CD4-positive, alpha-beta memory T cell (primary cell): ENCODE data around the gene ARMCX6. TPM values are rescaled to one million over a fixed set of nuclear protein-coding genes. Genes with fewer than 3 reads are reported as not detected.

Source experiments
- CTCF ChIA-PET: fragments of 350-600 bp; sonication (Branson Sonifier 250); formaldehyde crosslinking; loops from one replicate; lab custom pipeline; 2021; ENCODE audit warnings: inconsistent platforms; ENCODE audit not compliant: partially characterized antibody; lab: Charles Lee
- POLR2A ChIA-PET: fragments of 350-600 bp; sonication (Branson Sonifier 250); formaldehyde crosslinking; loops from one replicate; lab custom pipeline; 2021; ENCODE audit not compliant: partially characterized antibody; lab: Charles Lee
- DNase-seq, 5 donors: peaks; one replicate each; pipeline versions ENCODE4 v3.0.0 to v3.0.0-alpha.2; 2020 to 2022; ENCODE audit warnings: mixed read lengths in 1 of 5
- H3K27ac ChIP-seq: one replicate; pipeline ENCODE4 v1.7.0; 2013; ENCODE audit warnings: low read depth, low read length
- H3K27me3 ChIP-seq: 2 replicates; pipeline ENCODE4 v1.7.0; 2013; ENCODE audit warnings: mild to moderate bottlenecking, low read length, moderate library complexity; ENCODE audit not compliant: insufficient read depth
- H3K36me3 ChIP-seq: 2 replicates; pipeline ENCODE4 v1.7.0; 2013; ENCODE audit warnings: mild to moderate bottlenecking, low read length, moderate library complexity; ENCODE audit not compliant: insufficient read depth
- H3K4me1 ChIP-seq: 2 replicates; pipeline ENCODE4 v1.7.0; 2013; ENCODE audit warnings: mild to moderate bottlenecking, low read length, moderate library complexity; ENCODE audit not compliant: insufficient read depth
- H3K4me3 ChIP-seq, 2 donors: one replicate each; pipeline ENCODE4 v1.7.0; 2013; ENCODE audit warnings: low read length in 2 of 2, mild to moderate bottlenecking in 1 of 2
- H3K9me3 ChIP-seq, 2 donors: one replicate each; pipeline ENCODE4 v1.7.0; 2013; ENCODE audit warnings: low read length in 2 of 2, control low read depth in 1 of 2; ENCODE audit not compliant: control insufficient read depth in 1 of 2
- H3K27ac Mint-ChIP-seq, 7 donors: one replicate each; pipeline ENCODE4 v1.8.0; 2020 to 2021; ENCODE audit warnings: mixed read lengths in 7 of 7, mild to moderate bottlenecking in 6 of 7, inconsistent platforms in 3 of 7, moderate library complexity in 3 of 7
- H3K27me3 Mint-ChIP-seq, 2 donors: one replicate each; pipeline ENCODE4 v1.8.0; 2020 to 2021; ENCODE audit warnings: mixed read lengths in 2 of 2
- H3K36me3 Mint-ChIP-seq, 2 donors: one replicate each; pipeline ENCODE4 v1.8.0; 2020 to 2021; ENCODE audit warnings: mixed read lengths in 2 of 2, inconsistent platforms in 1 of 2, mild to moderate bottlenecking in 1 of 2
- H3K4me1 Mint-ChIP-seq, 4 donors: one replicate each; pipeline ENCODE4 v1.8.0; 2020 to 2021; ENCODE audit warnings: mixed read lengths in 4 of 4, mild to moderate bottlenecking in 1 of 4
- H3K4me3 Mint-ChIP-seq, 8 donors: one replicate each; pipeline ENCODE4 v1.8.0; 2020 to 2021; ENCODE audit warnings: mixed read lengths in 8 of 8, mild to moderate bottlenecking in 7 of 8, moderate library complexity in 6 of 8, inconsistent platforms in 3 of 8
- H3K9me3 Mint-ChIP-seq, 8 donors: one replicate each; pipeline ENCODE4 v1.8.0; 2020 to 2021; ENCODE audit warnings: mixed read lengths in 8 of 8, mild to moderate bottlenecking in 5 of 8, inconsistent platforms in 3 of 8, moderate library complexity in 1 of 8
- intact Hi-C: fragments of 100-400 bp; cut with micrococcal nuclease; formaldehyde crosslinking; loops from one replicate; pipeline ENCODE4 v1.15.1; 2023
- polyA plus RNA-seq, 2 donors: library from polyadenylated mRNA; unstranded; fragments of 300-500 nt; fragmentation: Illumina TruSeq; gene quantifications; one replicate each; pipeline ENCODE4 v1.2.3, GENCODE V29; 2021
- total RNA-seq, 2 experiments: library from RNA; stranded (reverse); gene quantifications; one replicate each; pipeline ENCODE4 v1.2.3, GENCODE V29; 2021

The ARMCX6 gene
- total and polyA plus RNA-seq, 4 experiments from 2014 or later: 36.6 to 46.9 (median 42.6) TPM

DNA sequence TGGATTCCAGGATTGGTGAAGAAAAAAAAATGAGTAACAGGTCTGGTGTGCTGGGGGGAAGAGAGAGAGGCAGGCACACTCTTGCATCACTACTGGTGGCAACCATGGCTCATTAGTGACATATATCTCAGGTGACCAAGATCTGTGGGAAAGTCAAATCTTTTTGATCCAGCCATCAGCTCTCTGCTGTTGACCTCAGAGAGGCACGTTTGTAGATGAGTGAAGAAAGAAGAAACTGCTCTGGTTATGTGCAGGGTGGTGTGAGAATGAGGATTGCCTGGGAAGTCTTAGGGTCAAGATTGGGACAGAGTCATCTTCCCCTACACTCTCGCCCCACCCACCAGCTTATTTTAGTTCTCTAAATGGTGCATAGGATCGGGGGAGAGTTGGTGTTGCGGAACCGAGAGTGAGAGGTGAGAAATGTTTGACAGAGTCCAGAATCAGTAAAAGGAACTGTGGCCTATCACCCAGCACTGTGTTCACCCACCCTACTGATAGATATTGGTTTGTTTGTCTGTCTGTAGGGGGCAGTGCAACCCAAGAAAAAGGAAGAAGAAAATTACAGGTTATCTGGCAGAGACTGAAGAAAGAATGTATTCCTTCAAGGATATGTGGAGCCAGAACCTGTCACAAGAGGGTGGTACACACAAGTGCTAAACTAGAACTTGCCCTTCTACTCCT, 21.9 kb downstream of the ARMCX6 start:
- Mint-ChIP-seq H3K4me1 (no peaks in the 10 kb centered on the region), H3K9me3 (no peaks in the 10 kb centered on the region), H3K4me3 (no peak overlapping the region), H3K27ac (no peak overlapping the region), H3K27me3 (peaks cover 0 to 9% of the 10 kb centered on the region in 2 donors), H3K36me3 (no peaks in the 10 kb centered on the region)
- Histone ChIP-seq H3K36me3 (no peaks in the 10 kb centered on the region), H3K4me3 (no peak overlapping the region), H3K9me3 (no peaks in the 10 kb centered on the region), H3K27me3 (no peaks in the 10 kb centered on the region), H3K27ac (no peak overlapping the region), H3K4me1 (no peaks in the 10 kb centered on the region)
- ChIA-PET POLR2A (no interaction called here), CTCF (interaction anchor here (0.7 to 3.8 kb wide), 5 partner anchors 10 to 179 kb away, joined by 3 to 19 read pairs (median 3); no protein-coding TSS in a partner anchor)
- intact Hi-C loops: loop anchor here (5.0 to 10.0 kb wide), 6 partner anchors 161 to 1269 kb away; no protein-coding TSS in a partner anchor
- peak; percentile 42 to 62 (median 56) for DNase-seq

Other genes starting within 250 kb of the ARMCX6 start
- gene BTK, start 231.8 kb downstream of the ARMCX6 start, total RNA-seq: 1 to 10 TPM; 1.6 to 1.9 TPM
- gene BTK, start 231.8 kb downstream of the ARMCX6 start, polyA plus RNA-seq: 1 to 10 TPM in 1 of 2 donors, not detected in 1; 1.1 TPM
- gene RPL36A, start 227.0 kb downstream of the ARMCX6 start, total RNA-seq: 100 to 1,000 TPM; 380 to 428 TPM
- gene RPL36A, start 227.0 kb downstream of the ARMCX6 start, polyA plus RNA-seq: 1,000 to 10,000 TPM; 2,296 to 2,724 TPM
- 10 to 100 TPM; 13.1 TPM for gene GLA, start 210.1 kb downstream of the ARMCX6 start, total RNA-seq
- gene GLA, start 210.1 kb downstream of the ARMCX6 start, polyA plus RNA-seq: 10 to 100 TPM in 1 of 2 donors, 1 to 10 TPM in 1; 9.6 to 16.1 TPM
- gene HNRNPH2, start 209.8 kb downstream of the ARMCX6 start, total RNA-seq: 10 to 100 TPM; 40.1 to 40.9 TPM
- 100 to 1,000 TPM in 1 of 2 donors, 10 to 100 TPM in 1; 86.1 to 105 TPM for gene HNRNPH2, start 209.8 kb downstream of the ARMCX6 start, polyA plus RNA-seq
- gene ARMCX4, start 132.5 kb downstream of the ARMCX6 start, total RNA-seq: 10 to 100 TPM; 13.1 to 13.3 TPM
- gene ARMCX4, start 132.5 kb downstream of the ARMCX6 start, polyA plus RNA-seq: 1 to 10 TPM in 1 of 2 donors, not detected in 1; 2.4 TPM
- under 1 TPM; 0.39 to 0.44 TPM for gene ARMCX1, start 67.5 kb downstream of the ARMCX6 start, total RNA-seq
- under 1 TPM in 1 of 2 donors, not detected in 1; 0.32 TPM for gene ARMCX1, start 67.5 kb downstream of the ARMCX6 start, polyA plus RNA-seq
- 10 to 100 TPM; 39.6 to 40.1 TPM for gene ARMCX3, start 5.2 kb upstream of the ARMCX6 start, total RNA-seq
- gene ARMCX3, start 5.2 kb upstream of the ARMCX6 start, polyA plus RNA-seq: 10 to 100 TPM; 18.4 to 25.2 TPM
- 1 to 10 TPM; 7.3 to 9.4 TPM for gene ARMCX2, start 41.9 kb upstream of the ARMCX6 start, total RNA-seq
- gene ARMCX2, start 41.9 kb upstream of the ARMCX6 start, polyA plus RNA-seq: 1 to 10 TPM in 1 of 2 donors, under 1 TPM in 1; 0.67 to 1.3 TPM